GM10266 (cell line): Measurements from ENCODE around the gene CPNE7.

Experiments
- DNase-seq: peaks from one replicate; pipeline ENCODE4 v3.0.0; 2012; ENCODE audit errors: extremely low spot score
- CTCF ChIP-seq: IDR thresholded peaks from 2 replicates; pipeline ENCODE4 v1.5.1; 2012; ENCODE audit warnings: mild to moderate bottlenecking, low read depth; ENCODE audit not compliant: control insufficient read depth, insufficient read depth; ENCODE audit errors: missing control alignments

CPNE7 gene

DNA sequence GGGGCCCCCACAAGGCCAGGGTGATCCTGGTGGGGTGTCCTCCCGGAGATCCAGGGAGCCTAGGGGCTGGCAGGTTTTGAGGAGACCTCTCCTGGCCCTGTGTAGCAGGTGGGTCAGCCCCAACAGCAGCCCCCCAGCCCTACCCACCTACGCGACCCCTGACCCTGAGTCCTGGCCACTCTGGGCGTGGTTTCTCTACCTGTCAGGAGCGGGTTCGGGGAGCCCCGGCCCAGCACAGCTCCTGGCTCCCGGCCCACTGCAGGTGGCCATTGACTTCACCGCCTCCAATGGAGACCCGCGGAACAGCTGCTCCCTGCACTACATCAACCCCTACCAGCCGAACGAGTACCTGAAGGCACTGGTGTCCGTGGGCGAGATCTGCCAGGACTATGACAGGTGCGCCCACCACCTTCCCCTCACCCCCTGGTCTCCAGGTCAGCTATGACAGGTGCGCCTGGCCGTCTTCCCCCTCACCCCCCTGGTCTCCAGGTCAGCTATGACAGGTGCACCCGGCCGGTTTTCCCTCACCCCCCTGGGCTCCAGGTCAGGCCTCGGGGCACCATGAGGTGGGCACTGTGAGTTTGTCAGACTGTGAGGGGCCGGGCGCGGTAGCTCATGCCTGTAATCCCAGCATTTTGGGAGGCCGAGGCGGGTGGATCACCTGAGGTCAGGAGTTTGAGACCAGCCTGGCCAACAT lies 13.0 kb downstream of the CPNE7 start:
- no peak for TF ChIP-seq CTCF
- no peak for DNase-seq

GRCh38 chr16:89589241-89589926 lies 13.8 kb downstream of the CPNE7 start:
- no peak for DNase-seq
- TF ChIP-seq CTCF, result no peak

GRCh38 chr16:89593841-89594240 lies 18.3 kb downstream of the CPNE7 start:
- no peak for DNase-seq

GRCh38 chr16:89595330-89596060 lies 19.9 kb downstream of the CPNE7 start:
- TF ChIP-seq CTCF, result no peak
- no peak for DNase-seq

More at GRCh38 chr16:89593841-89594240, 18.3 kb downstream of the CPNE7 start:
- TF ChIP-seq CTCF, result no peak

DNA sequence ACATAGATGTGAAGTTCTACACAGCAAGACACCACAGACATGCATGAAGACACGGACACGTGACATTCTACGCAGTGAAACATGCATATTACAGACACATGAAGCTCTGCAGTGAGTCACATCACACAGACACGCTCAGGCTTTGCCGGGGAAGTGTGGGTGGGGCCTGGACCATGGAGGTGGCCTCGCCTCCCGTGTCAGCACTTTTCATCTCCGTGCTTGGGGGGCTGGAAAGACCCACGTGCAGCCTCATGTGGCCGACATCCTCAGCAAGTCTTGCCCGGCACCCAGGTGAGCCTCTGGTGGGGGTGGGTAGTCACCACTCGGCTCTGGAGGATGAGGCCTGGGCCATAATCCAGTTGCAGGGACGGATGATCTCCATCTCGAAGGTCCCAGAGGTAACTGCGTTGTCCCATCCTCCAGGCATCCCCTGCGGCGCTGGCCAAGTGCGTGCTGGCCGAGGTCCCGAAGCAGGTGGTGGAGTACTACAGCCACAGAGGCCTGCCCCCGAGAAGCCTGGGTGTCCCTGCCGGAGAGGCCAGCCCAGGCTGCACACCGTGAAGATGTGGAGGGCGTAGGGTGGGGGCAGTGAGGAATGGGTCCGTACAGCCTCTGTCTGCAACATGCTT lies 20.6 kb downstream of the CPNE7 start:
- TF ChIP-seq CTCF, result no peak

DNA sequence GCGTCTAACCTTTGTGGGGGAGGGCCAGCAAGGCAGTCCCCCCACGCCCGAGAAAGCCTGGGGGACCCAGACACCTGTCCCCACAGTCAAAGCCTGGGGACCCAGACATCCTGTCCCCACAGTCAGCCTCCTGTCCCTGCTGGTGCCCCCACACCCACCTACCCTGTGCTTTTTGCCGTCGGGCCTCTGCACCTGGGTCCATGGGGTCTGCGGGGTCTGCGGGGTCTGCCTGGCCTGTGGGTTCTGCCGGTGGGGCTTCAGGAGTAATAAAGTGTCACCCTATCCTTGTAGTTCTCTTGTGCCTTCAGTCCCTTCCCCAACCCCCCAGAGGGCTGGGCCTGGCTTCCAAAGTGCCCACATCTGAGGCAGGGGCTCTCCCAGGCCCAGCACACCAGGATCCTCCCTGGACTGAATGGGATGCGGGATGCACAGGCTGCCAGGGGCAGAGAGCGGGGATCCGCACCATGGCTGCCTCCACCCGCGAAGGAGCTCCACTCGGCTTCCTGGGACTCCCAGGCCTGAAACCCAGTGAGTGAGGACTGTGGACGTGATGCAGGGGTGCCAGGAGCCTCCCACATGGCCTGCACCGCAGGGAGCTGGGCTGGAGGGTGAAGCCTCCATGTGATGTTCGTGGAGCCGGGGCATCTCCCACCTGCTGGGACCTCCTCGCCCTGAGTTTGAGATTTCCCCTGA lies 21.5 kb downstream of the CPNE7 start:
- no peak for TF ChIP-seq CTCF
- DNase-seq, result no peak

More for the DNA sequence above, 20.6 kb downstream of the CPNE7 start:
- DNase-seq, result no peak
